DND-41 (cell line): ENCODE results near the gene SLC16A10.
"Not testable (repeated sequence)": the region's sequence is repeated elsewhere in the genome, so short reads cannot be mapped to it uniquely, and the experiment has no call there.

Source experiments
- EZH2 ChIP-seq: IDR thresholded peaks from 3 replicates; pipeline ENCODE4 v1.6.1; 2012; ENCODE audit warnings: borderline replicate concordance, low read depth, mild to moderate bottlenecking, moderate library complexity, low read length, inconsistent platforms; ENCODE audit not compliant: severe bottlenecking
- TF ChIP-seq, protein P1 (sequence below): IDR thresholded peaks from 2 replicates; pipeline ENCODE4 v1.5.1; 2012; ENCODE audit warnings: borderline replicate concordance, low read length, moderate library complexity, mild to moderate bottlenecking; ENCODE audit not compliant: poor library complexity, severe bottlenecking; ENCODE audit errors: extremely low read depth

DNA sequence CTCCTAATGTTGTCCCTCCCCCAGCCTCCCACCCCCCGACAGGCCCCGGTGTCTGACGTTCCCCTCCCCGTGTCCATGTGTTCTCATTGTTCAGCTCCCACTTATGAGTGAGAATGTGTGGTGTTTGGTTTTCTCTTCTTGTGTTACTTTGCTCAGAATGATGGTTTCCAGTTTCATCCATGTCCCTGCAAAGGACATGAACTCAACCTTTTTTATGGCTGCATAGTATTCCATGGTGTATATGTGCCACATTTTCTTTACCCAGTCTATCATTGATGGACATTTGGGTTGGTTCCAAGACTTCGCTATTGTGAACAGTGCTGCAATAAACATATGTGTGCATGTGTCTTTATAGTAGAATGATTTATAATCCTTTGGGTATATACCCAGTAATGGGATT, 24.4 kb upstream of the SLC16A10 start:
- TF ChIP-seq, protein P1, sequence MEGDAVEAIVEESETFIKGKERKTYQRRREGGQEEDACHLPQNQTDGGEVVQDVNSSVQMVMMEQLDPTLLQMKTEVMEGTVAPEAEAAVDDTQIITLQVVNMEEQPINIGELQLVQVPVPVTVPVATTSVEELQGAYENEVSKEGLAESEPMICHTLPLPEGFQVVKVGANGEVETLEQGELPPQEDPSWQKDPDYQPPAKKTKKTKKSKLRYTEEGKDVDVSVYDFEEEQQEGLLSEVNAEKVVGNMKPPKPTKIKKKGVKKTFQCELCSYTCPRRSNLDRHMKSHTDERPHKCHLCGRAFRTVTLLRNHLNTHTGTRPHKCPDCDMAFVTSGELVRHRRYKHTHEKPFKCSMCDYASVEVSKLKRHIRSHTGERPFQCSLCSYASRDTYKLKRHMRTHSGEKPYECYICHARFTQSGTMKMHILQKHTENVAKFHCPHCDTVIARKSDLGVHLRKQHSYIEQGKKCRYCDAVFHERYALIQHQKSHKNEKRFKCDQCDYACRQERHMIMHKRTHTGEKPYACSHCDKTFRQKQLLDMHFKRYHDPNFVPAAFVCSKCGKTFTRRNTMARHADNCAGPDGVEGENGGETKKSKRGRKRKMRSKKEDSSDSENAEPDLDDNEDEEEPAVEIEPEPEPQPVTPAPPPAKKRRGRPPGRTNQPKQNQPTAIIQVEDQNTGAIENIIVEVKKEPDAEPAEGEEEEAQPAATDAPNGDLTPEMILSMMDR: not testable (repeated sequence)
- TF ChIP-seq EZH2: not testable (repeated sequence)
